GM08714 (cell line): ENCODE data around the gene CEBPG.

Source experiments
- H3K4me3 ChIP-seq: fragments of 200-500 bp; sonication (Bioruptor generic); 2 replicates; pipeline ENCODE4 v1.5.1; 2014; ENCODE audit warnings: mild to moderate bottlenecking, low read length, inconsistent platforms
- ZNF274 ChIP-seq: IDR thresholded peaks from 2 replicates; pipeline ENCODE4 v1.6.1; 2012; ENCODE audit warnings: mild to moderate bottlenecking, low read depth, low read length

CEBPG gene

GRCh38 chr19:33399745-33400681, 26.5 kb downstream of the CEBPG start:
- no peak overlapping the region for H3K4me3 ChIP-seq
- no peak for TF ChIP-seq ZNF274

GRCh38 chr19:33400856-33401682, 27.6 kb downstream of the CEBPG start:
- no peak overlapping the region for H3K4me3 ChIP-seq
- TF ChIP-seq ZNF274: no peak

GRCh38 chr19:33401683-33402420, 28.3 kb downstream of the CEBPG start:
- TF ChIP-seq ZNF274: no peak
- H3K4me3 ChIP-seq: no peak overlapping the region

- TF ChIP-seq ZNF274: no peak
- H3K4me3 ChIP-seq: no peak overlapping the region
These were observed 29.1 kb downstream of the CEBPG start for GRCh38 chr19:33402421-33403220.

GRCh38 chr19:33403221-33403972, 29.9 kb downstream of the CEBPG start:
- TF ChIP-seq ZNF274: no peak
- no peak overlapping the region for H3K4me3 ChIP-seq

- no peak overlapping the region for H3K4me3 ChIP-seq
- no peak for TF ChIP-seq ZNF274
These were observed 30.4 kb downstream of the CEBPG start for GRCh38 chr19:33403973-33404304.

- no peak for TF ChIP-seq ZNF274
- H3K4me3 ChIP-seq: no peak overlapping the region
These were observed 31.2 kb downstream of the CEBPG start for GRCh38 chr19:33404506-33405253.

GRCh38 chr19:33405254-33405552, 31.7 kb downstream of the CEBPG start:
- TF ChIP-seq ZNF274: no peak

GRCh38 chr19:33405553-33406461, 32.3 kb downstream of the CEBPG start:
- TF ChIP-seq ZNF274: no peak
- H3K4me3 ChIP-seq: no peak overlapping the region

More at GRCh38 chr19:33405254-33405552, 31.7 kb downstream of the CEBPG start:
- H3K4me3 ChIP-seq: no peak overlapping the region

- no peak overlapping the region for H3K4me3 ChIP-seq
- no peak for TF ChIP-seq ZNF274
These were observed 33.1 kb downstream of the CEBPG start for GRCh38 chr19:33406521-33407139.

GRCh38 chr19:33407140-33407551, 33.6 kb downstream of the CEBPG start:
- H3K4me3 ChIP-seq: no peak overlapping the region
- no peak for TF ChIP-seq ZNF274
